Vagina (tissue), 2 donors: ENCODE data around the gene CDON. TPM values are rescaled to one million over a fixed set of nuclear protein-coding genes. Genes with fewer than 3 reads are reported as not detected.

ENCODE experiments used
- DNase-seq, 2 donors: peaks; one replicate each; pipeline ENCODE4 v3.0.0-alpha.2; 2017; ENCODE audit errors: extremely low spot score in 2 of 2
- H3K27ac ChIP-seq: fragments of 200-600 bp; sonication (generic); one replicate; pipeline ENCODE4 v1.5.1; 2019
- H3K27me3 ChIP-seq: fragments of 200-600 bp; sonication (generic); one replicate; pipeline ENCODE4 v1.5.1; 2019
- H3K36me3 ChIP-seq, 2 donors: fragments of 200-600 bp; sonication (generic); one replicate each; pipeline ENCODE4 v1.5.1; 2017 to 2019
- H3K4me1 ChIP-seq: fragments of 200-600 bp; sonication (generic); one replicate; pipeline ENCODE4 v1.5.1; 2019
- H3K4me3 ChIP-seq, 2 donors: fragments of 200-600 bp; sonication (generic); 1 replicate in 1 of 2; 2 replicates in 1 of 2; pipeline ENCODE4 v1.5.1; 2016 to 2019
- H3K9me3 ChIP-seq: fragments of 200-600 bp; sonication (generic); one replicate; pipeline ENCODE4 v1.5.1; 2019
- CTCF ChIP-seq, 3 experiments: fragments of 450-650 bp in 2 of 3; fragments of 200-600 bp in 1 of 3; sonication (generic) in 1 of 3; IDR thresholded peaks; one replicate each; pipeline ENCODE4 v1.5.1; 2017 to 2019; ENCODE audit warnings: antibody characterized with exemption in 3 of 3, mild to moderate bottlenecking in 2 of 3, moderate library complexity in 2 of 3
- POLR2A ChIP-seq, 2 donors: fragments of 450-650 bp; IDR thresholded peaks; one replicate each; pipeline ENCODE4 v1.6.1; 2017; ENCODE audit warnings: antibody characterized with exemption in 2 of 2, mild to moderate bottlenecking in 2 of 2, moderate library complexity in 2 of 2
- POLR2AphosphoS5 ChIP-seq, 2 donors: sonication (generic); formaldehyde crosslinking; IDR thresholded peaks; one replicate each; pipeline ENCODE4 v1.9.0; 2017; ENCODE audit warnings: antibody characterized with exemption in 2 of 2, mild to moderate bottlenecking in 2 of 2, low read depth in 1 of 2; ENCODE audit not compliant: insufficient read depth in 1 of 2
- intact Hi-C: fragments of 100-400 bp; cut with DNase I; formaldehyde crosslinking; loops from one replicate; pipeline ENCODE4 v1.15.1; 2023
- total RNA-seq: library from RNA; depleted of rRNA; stranded (reverse); fragments of >200 nt; gene quantifications from one replicate; pipeline ENCODE4 v1.2.3, GENCODE V29; 2016

CDON gene
- total RNA-seq, 1 donor from 2014 or later = 9.8 TPM

- H3K27me3 ChIP-seq = no peaks in the 10 kb centered on the region
- H3K27ac ChIP-seq = no peak overlapping the region
- intact Hi-C loops = loop anchor here (10.0 kb wide), 1 partner anchor 695 kb away; no protein-coding TSS in a partner anchor
- no peaks in the 10 kb centered on the region for H3K36me3 ChIP-seq
- no peak overlapping the region for H3K4me3 ChIP-seq
- TF ChIP-seq POLR2AphosphoS5 (IDR thresholded peaks at IDR 0.05; ENCODE audit: insufficient read depth in 1 of 2, low read depth in 1 of 2) = no peak
- no peak for TF ChIP-seq POLR2A (IDR thresholded peaks at IDR 0.05)
- TF ChIP-seq CTCF (IDR thresholded peaks at IDR 0.05) = no peak
- peak in 1 of 2 donors; percentile 52 for DNase-seq
- H3K4me1 ChIP-seq = peaks cover 17% of the 10 kb centered on the region
- H3K9me3 ChIP-seq = no peaks in the 10 kb centered on the region
Observed at GRCh38 chr11:125959931-125960330, 102.7 kb downstream of the CDON start.

- H3K27me3 ChIP-seq = no peaks in the 10 kb centered on the region
- H3K36me3 ChIP-seq = no peaks in the 10 kb centered on the region
- H3K4me1 ChIP-seq = peaks cover 17% of the 10 kb centered on the region
- no peaks in the 10 kb centered on the region for H3K9me3 ChIP-seq
- DNase-seq = peak in 1 of 2 donors; percentile 54
- TF ChIP-seq POLR2A (IDR thresholded peaks at IDR 0.05) (no peak), POLR2AphosphoS5 (IDR thresholded peaks at IDR 0.05; ENCODE audit: insufficient read depth in 1 of 2, low read depth in 1 of 2) (no peak), CTCF (IDR thresholded peaks at IDR 0.05) (no peak)
- intact Hi-C loops = loop anchor here (10.0 kb wide), 1 partner anchor 695 kb away; no protein-coding TSS in a partner anchor
- no peak overlapping the region for H3K4me3 ChIP-seq
- H3K27ac ChIP-seq = no peak overlapping the region
Observed at GRCh38 chr11:125959511-125959910, 103.2 kb downstream of the CDON start.

- Histone ChIP-seq H3K9me3 (no peaks in the 10 kb centered on the region), H3K4me1 (peaks cover 23% of the 10 kb centered on the region), H3K27me3 (no peaks in the 10 kb centered on the region), H3K36me3 (no peaks in the 10 kb centered on the region), H3K27ac (no peak overlapping the region), H3K4me3 (no peak overlapping the region)
- no peak for DNase-seq
- intact Hi-C loops = loop anchor here (10.0 kb wide), 1 partner anchor 696 kb away; no protein-coding TSS in a partner anchor
- no peak for TF ChIP-seq POLR2A (IDR thresholded peaks at IDR 0.05)
Observed at GRCh38 chr11:125958872-125959400, 103.7 kb downstream of the CDON start.

GRCh38 chr11:125957618-125958332, 104.9 kb downstream of the CDON start:
- DNase-seq = peak in 1 of 2 donors; percentile 70
- no peak for TF ChIP-seq POLR2AphosphoS5 (IDR thresholded peaks at IDR 0.05; ENCODE audit: insufficient read depth in 1 of 2, low read depth in 1 of 2)
- no peak for TF ChIP-seq POLR2A (IDR thresholded peaks at IDR 0.05)
- no peak for TF ChIP-seq CTCF (IDR thresholded peaks at IDR 0.05)

GRCh38 chr11:125956391-125957134, 106.1 kb downstream of the CDON start:
- no peak overlapping the region for H3K4me3 ChIP-seq
- peaks cover 41% of the 10 kb centered on the region for H3K4me1 ChIP-seq
- H3K27ac ChIP-seq = peak overlapping the region; percentile 55
- H3K27me3 ChIP-seq = no peaks in the 10 kb centered on the region
- intact Hi-C loops = loop anchor here (10.0 kb wide), 1 partner anchor 698 kb away; no protein-coding TSS in a partner anchor
- peak; percentile 84 to 93 for DNase-seq
- no peaks in the 10 kb centered on the region for H3K9me3 ChIP-seq
- H3K36me3 ChIP-seq = no peaks in the 10 kb centered on the region
- TF ChIP-seq POLR2AphosphoS5 (IDR thresholded peaks at IDR 0.05; ENCODE audit: insufficient read depth in 1 of 2, low read depth in 1 of 2) = peak in 1 of 2 donors; percentile 49
- TF ChIP-seq CTCF (IDR thresholded peaks at IDR 0.05) = no peak

More at GRCh38 chr11:125957618-125958332, 104.9 kb downstream of the CDON start:
- Histone ChIP-seq H3K27ac (no peak overlapping the region), H3K9me3 (no peaks in the 10 kb centered on the region), H3K4me3 (no peak overlapping the region), H3K4me1 (peaks cover 32% of the 10 kb centered on the region), H3K36me3 (no peaks in the 10 kb centered on the region), H3K27me3 (no peaks in the 10 kb centered on the region)
- intact Hi-C loops = loop anchor here (10.0 kb wide), 1 partner anchor 697 kb away; no protein-coding TSS in a partner anchor
